ENCODE measurements around the gene UNG. TPM values are rescaled to one million over a fixed set of nuclear protein-coding genes. Genes with fewer than 3 reads are reported as not detected.

The UNG gene
- total RNA-seq, 6 experiments from 2014 or later: 19.3 to 30.4 (median 21.8) TPM

DNA sequence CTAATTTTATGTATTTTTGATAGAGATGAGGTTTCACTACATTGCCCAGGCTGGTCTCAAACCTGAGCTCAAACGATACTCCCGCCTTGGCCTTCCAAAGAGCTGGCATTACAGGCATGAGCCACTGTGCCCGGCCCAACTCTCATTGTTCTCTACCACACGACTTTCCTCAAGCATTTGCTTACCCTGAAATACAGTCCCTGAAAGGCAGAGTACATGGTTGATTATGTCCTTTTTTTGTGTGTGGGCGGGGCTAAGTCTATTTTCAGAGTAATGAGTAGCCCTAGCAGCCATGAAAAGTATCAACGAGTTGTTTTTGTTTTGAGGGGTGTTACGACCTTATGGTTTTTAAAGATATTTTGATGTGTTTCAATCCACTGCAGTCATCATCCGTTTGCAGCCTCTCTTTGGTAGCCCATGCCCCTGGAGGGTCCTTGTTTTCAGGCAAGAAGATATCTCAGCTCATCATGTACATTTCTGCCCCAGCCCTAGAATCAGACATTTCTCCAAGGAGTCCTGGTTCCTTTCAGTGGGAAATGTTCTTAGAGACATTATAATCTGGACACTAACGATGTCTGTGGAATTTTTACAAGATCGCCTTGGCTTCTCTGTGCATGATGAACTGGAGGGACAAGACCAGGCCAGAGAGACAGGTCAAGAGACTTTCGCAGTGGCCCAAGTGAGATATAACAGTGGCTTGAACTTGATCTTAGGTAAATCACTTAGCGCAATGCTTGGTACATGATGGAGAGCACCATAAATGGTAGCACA is 27.7 kb downstream of the UNG start:
- Mint-ChIP-seq H3K4me1 (ENCODE audit: low read depth) (no peaks in the 10 kb centered on the region), H3K9me3 (no peaks in the 10 kb centered on the region), H3K27me3 (ENCODE audit: insufficient read depth) (peaks cover 12% of the 10 kb centered on the region), H3K4me3 (no peak overlapping the region), H3K36me3 (ENCODE audit: low read depth) (no peaks in the 10 kb centered on the region), H3K27ac (no peak overlapping the region)
- TF ChIP-seq, protein P1, sequence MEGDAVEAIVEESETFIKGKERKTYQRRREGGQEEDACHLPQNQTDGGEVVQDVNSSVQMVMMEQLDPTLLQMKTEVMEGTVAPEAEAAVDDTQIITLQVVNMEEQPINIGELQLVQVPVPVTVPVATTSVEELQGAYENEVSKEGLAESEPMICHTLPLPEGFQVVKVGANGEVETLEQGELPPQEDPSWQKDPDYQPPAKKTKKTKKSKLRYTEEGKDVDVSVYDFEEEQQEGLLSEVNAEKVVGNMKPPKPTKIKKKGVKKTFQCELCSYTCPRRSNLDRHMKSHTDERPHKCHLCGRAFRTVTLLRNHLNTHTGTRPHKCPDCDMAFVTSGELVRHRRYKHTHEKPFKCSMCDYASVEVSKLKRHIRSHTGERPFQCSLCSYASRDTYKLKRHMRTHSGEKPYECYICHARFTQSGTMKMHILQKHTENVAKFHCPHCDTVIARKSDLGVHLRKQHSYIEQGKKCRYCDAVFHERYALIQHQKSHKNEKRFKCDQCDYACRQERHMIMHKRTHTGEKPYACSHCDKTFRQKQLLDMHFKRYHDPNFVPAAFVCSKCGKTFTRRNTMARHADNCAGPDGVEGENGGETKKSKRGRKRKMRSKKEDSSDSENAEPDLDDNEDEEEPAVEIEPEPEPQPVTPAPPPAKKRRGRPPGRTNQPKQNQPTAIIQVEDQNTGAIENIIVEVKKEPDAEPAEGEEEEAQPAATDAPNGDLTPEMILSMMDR (IDR thresholded peaks at IDR 0.05): no peak
- no peak for DNase-seq

- Mint-ChIP-seq H3K4me1 (ENCODE audit: low read depth) (no peaks in the 10 kb centered on the region), H3K27me3 (ENCODE audit: insufficient read depth) (peaks cover 11% of the 10 kb centered on the region), H3K36me3 (ENCODE audit: low read depth) (no peaks in the 10 kb centered on the region), H3K27ac (no peak overlapping the region), H3K4me3 (no peak overlapping the region), H3K9me3 (no peaks in the 10 kb centered on the region)
- TF ChIP-seq, protein P1 (IDR thresholded peaks at IDR 0.05): no peak
- no peak for DNase-seq
Measured at GRCh38 chr12:109125791-109126190, 28.4 kb downstream of the UNG start.

- Mint-ChIP-seq H3K4me1 (ENCODE audit: low read depth) (no peaks in the 10 kb centered on the region), H3K27ac (no peak overlapping the region), H3K27me3 (ENCODE audit: insufficient read depth) (peaks cover 20% of the 10 kb centered on the region), H3K4me3 (no peak overlapping the region), H3K36me3 (ENCODE audit: low read depth) (no peaks in the 10 kb centered on the region), H3K9me3 (no peaks in the 10 kb centered on the region)
- DNase-seq: no peak
- TF ChIP-seq, protein P1 (IDR thresholded peaks at IDR 0.05): no peak
Measured at GRCh38 chr12:109126784-109127183, 29.4 kb downstream of the UNG start.

GRCh38 chr12:109127533-109128242 is 30.3 kb downstream of the UNG start:
- Mint-ChIP-seq H3K9me3 (no peaks in the 10 kb centered on the region), H3K36me3 (ENCODE audit: low read depth) (no peaks in the 10 kb centered on the region), H3K27ac (no peak overlapping the region), H3K27me3 (ENCODE audit: insufficient read depth) (peaks cover 22% of the 10 kb centered on the region), H3K4me1 (ENCODE audit: low read depth) (no peaks in the 10 kb centered on the region), H3K4me3 (no peak overlapping the region)
- TF ChIP-seq, protein P1 (IDR thresholded peaks at IDR 0.05): no peak
- DNase-seq: no peak

DNA sequence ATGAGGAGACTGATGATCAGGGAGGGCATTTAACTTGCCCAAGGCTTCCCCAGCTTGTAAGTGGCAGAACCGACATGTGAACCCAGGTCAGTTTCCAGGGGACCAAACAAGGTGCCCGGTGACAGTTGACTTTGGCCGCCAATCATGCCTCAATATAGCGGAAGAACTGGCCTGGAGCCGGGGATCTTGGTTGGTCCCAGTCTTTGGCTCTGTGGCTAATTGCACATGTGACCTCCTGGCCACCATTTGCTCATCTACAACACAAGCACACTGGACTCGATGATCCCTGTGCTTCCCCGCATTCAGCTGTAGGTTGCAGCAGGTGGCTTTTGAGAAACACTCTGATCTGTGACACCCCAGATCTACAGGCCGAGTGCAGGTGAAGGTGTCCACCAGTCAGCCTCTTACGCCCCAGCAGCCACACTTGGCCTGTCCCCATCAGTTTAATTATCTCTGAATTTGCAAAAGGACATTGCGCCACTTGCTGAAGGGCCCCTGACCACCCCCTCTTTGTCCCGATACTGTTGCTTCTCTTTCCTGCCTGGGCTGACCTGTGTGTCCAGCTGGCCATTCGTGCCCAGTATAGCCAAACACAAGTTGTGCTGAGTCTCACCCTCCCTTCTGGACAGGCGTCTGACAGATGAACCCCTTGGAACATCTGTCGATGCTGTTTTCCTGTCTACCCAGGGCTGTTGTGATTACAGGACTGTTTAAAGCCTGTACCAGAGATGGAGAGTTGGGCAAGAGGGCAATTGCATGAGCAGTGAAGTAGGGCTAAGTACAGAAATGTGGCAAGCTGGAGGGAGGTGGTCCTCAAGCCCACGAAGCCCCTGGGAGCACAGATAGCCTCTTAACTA is 33.1 kb downstream of the UNG start:
- no peak for DNase-seq
- H3K27me3 Mint-ChIP-seq (ENCODE audit: insufficient read depth): peaks cover 24% of the 10 kb centered on the region
- no peaks in the 10 kb centered on the region for H3K36me3 Mint-ChIP-seq (ENCODE audit: low read depth)
- no peaks in the 10 kb centered on the region for H3K4me1 Mint-ChIP-seq (ENCODE audit: low read depth)
- no peak overlapping the region for H3K4me3 Mint-ChIP-seq
- TF ChIP-seq, protein P1 (IDR thresholded peaks at IDR 0.05): no peak
- no peaks in the 10 kb centered on the region for H3K9me3 Mint-ChIP-seq
- no peak overlapping the region for H3K27ac Mint-ChIP-seq
